Measurements from ENCODE around the gene ACE. TPM values are rescaled to one million over a fixed set of nuclear protein-coding genes. Genes with fewer than 3 reads are reported as not detected.

The ACE gene
- total and polyA plus RNA-seq, 2 donors from 2014 or later = 4.3 to 12.9 TPM

DNA sequence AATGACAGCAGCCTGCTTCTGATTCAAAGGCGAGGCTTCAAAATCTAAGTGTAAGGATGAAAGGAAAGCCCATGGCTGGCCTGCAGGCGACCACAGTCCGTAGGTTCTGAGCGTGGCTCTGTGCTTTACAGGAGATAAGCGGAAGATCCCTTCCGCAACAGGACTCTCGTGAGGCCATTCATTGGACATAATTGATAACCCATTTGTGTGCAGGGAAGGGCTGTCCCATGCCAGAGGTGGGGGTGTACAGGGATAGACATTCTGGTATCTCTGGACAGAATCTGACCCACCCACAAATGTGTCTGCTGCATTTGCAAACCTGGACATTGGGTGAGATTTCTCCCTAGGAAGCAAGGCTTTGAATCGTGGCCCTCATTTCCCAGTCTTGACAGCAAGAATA, 34.8 kb upstream of the ACE start:
- Histone ChIP-seq H3K9ac (ENCODE audit: low read length in 3 of 3) (no peak overlapping the region), H3K4me1 (ENCODE audit: control insufficient read depth in 2 of 3, insufficient read depth in 2 of 3, low read depth in 1 of 3, low read length in 3 of 3) (peaks cover 0 to 11% (median 0%) of the 10 kb centered on the region in 3 donors), H3K36me3 (ENCODE audit: control insufficient read depth in 2 of 3, insufficient read depth in 3 of 3, low read length in 3 of 3) (no peaks in the 10 kb centered on the region), H3K27ac (ENCODE audit: low read depth in 2 of 2, low read length in 2 of 2) (no peak overlapping the region), H3K4me3 (ENCODE audit: low read length in 3 of 3) (no peak overlapping the region), H3K27me3 (ENCODE audit: control insufficient read depth, insufficient read depth, low read length) (no peaks in the 10 kb centered on the region), H3K9me3 (ENCODE audit: control insufficient read depth in 2 of 3, insufficient read depth in 1 of 3, low read length in 3 of 3) (no peaks in the 10 kb centered on the region)
- no peak for TF ChIP-seq CTCF (IDR thresholded peaks at IDR 0.05; ENCODE audit: borderline replicate concordance, extremely low read depth, insufficient read depth)
- intact Hi-C loops (cut with DNase I) = no loop called here
- FAIRE-seq = no peak
- no peak for DNase-seq

DNA sequence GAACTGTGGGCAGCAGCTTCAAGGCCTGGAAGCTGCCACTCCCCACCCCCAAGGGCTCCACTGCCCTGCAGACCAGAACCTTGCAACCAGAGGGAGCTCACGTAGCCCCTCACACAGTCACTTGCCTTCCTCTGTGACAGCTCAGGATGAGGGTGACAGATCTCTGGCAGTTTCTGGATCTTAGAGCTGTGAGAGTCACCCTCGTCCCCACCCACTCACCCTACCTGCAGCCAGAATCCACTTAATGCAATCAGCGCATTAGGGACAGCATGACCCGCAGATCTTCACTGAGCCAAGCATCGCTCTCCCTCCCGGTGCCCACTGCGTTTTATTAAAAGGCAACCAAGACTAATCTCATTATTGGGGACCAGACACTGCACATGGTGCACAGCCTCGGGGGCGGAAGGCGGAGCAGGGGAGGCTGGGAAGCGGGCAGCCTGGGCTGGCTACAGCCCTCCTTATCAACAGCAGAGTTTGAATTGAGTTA, 34.3 kb upstream of the ACE start:
- H3K27me3 ChIP-seq (ENCODE audit: control insufficient read depth, insufficient read depth, low read length) = no peaks in the 10 kb centered on the region
- no peak for TF ChIP-seq CTCF (IDR thresholded peaks at IDR 0.05; ENCODE audit: borderline replicate concordance, extremely low read depth, insufficient read depth)
- no peak overlapping the region for H3K27ac ChIP-seq (ENCODE audit: low read depth in 2 of 2, low read length in 2 of 2)
- H3K4me3 ChIP-seq (ENCODE audit: low read length in 3 of 3) = no peak overlapping the region
- intact Hi-C loops (cut with DNase I) = no loop called here
- H3K4me1 ChIP-seq (ENCODE audit: control insufficient read depth in 2 of 3, insufficient read depth in 2 of 3, low read depth in 1 of 3, low read length in 3 of 3) = peaks cover 0 to 16% (median 0%) of the 10 kb centered on the region in 3 donors
- H3K9ac ChIP-seq (ENCODE audit: low read length in 3 of 3) = no peak overlapping the region
- H3K36me3 ChIP-seq (ENCODE audit: control insufficient read depth in 2 of 3, insufficient read depth in 3 of 3, low read length in 3 of 3) = no peaks in the 10 kb centered on the region
- no peaks in the 10 kb centered on the region for H3K9me3 ChIP-seq (ENCODE audit: control insufficient read depth in 2 of 3, insufficient read depth in 1 of 3, low read length in 3 of 3)
- DNase-seq = peak in 4 of 5 donors; percentile 52 to 71 (median 57)
- no peak for FAIRE-seq

DNA sequence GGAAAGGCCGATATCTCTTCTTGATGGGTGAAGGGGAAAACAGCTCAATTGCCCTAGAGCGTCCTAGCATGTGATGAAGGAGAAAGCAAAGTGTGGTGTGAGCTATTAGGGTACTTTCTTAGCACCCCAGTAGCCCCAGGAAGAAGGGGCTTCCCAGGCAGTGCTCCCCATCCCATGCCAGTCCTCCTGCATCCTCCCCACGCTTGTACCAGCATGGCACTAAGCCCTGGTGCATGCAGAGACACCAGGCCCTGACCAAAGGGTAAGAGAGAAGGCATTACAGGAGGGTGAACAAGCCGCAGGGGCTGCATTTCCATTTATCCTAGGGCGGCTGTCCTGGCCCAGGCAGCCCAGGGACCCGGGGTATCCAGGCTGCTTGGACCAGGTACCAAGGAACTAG, 33.8 kb upstream of the ACE start:
- H3K36me3 ChIP-seq (ENCODE audit: control insufficient read depth in 2 of 3, insufficient read depth in 3 of 3, low read length in 3 of 3) = no peaks in the 10 kb centered on the region
- no peaks in the 10 kb centered on the region for H3K27me3 ChIP-seq (ENCODE audit: control insufficient read depth, insufficient read depth, low read length)
- no peak for TF ChIP-seq CTCF (IDR thresholded peaks at IDR 0.05; ENCODE audit: borderline replicate concordance, extremely low read depth, insufficient read depth)
- H3K4me3 ChIP-seq (ENCODE audit: low read length in 3 of 3) = no peak overlapping the region
- FAIRE-seq (no peak), DNase-seq (no peak)
- intact Hi-C loops (cut with DNase I) = no loop called here
- H3K9ac ChIP-seq (ENCODE audit: low read length in 3 of 3) = no peak overlapping the region
- no peak overlapping the region for H3K27ac ChIP-seq (ENCODE audit: low read depth in 2 of 2, low read length in 2 of 2)
- no peaks in the 10 kb centered on the region for H3K9me3 ChIP-seq (ENCODE audit: control insufficient read depth in 2 of 3, insufficient read depth in 1 of 3, low read length in 3 of 3)
- peaks cover 0 to 16% (median 0%) of the 10 kb centered on the region in 3 donors for H3K4me1 ChIP-seq (ENCODE audit: control insufficient read depth in 2 of 3, insufficient read depth in 2 of 3, low read depth in 1 of 3, low read length in 3 of 3)

DNA sequence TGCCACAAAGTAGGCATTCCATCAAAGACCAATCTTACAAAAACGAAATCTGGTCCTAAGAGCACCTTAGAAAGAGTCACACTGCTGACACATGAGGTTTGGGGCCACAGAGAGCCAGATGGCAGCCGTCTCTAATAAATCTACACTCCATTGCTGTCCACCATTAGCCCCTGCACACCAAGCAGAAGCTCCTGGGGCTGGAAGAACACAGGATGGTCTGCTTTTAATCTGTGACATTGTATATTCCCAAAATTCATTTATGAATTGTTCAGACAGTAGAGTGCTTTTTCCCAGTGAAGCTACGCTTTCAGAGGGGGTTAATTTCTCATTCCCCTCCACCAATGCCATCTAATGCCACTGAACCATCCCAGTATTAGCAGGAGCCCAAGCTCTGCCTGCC, 32.4 kb upstream of the ACE start:
- H3K27me3 ChIP-seq (ENCODE audit: control insufficient read depth, insufficient read depth, low read length) = no peaks in the 10 kb centered on the region
- TF ChIP-seq CTCF (IDR thresholded peaks at IDR 0.05; ENCODE audit: borderline replicate concordance, extremely low read depth, insufficient read depth) = no peak
- H3K27ac ChIP-seq (ENCODE audit: low read depth in 2 of 2, low read length in 2 of 2) = no peak overlapping the region
- H3K9me3 ChIP-seq (ENCODE audit: control insufficient read depth in 2 of 3, insufficient read depth in 1 of 3, low read length in 3 of 3) = no peaks in the 10 kb centered on the region
- intact Hi-C loops (cut with DNase I) = no loop called here
- no peaks in the 10 kb centered on the region for H3K36me3 ChIP-seq (ENCODE audit: control insufficient read depth in 2 of 3, insufficient read depth in 3 of 3, low read length in 3 of 3)
- FAIRE-seq (no peak), DNase-seq (peak in 1 of 5 donors; percentile 25)
- H3K4me3 ChIP-seq (ENCODE audit: low read length in 3 of 3) = no peak overlapping the region
- H3K9ac ChIP-seq (ENCODE audit: low read length in 3 of 3) = no peak overlapping the region
- peaks cover 0 to 16% (median 0%) of the 10 kb centered on the region in 3 donors for H3K4me1 ChIP-seq (ENCODE audit: control insufficient read depth in 2 of 3, insufficient read depth in 2 of 3, low read depth in 1 of 3, low read length in 3 of 3)

Data from kidney (tissue), 14 donors.